Natural killer cell (primary cell): ENCODE results near the gene LYST. TPM values are rescaled to one million over a fixed set of nuclear protein-coding genes. Genes with fewer than 3 reads are reported as not detected.

ENCODE experiments used
- ATAC-seq, 3 donors: fragments of 150-1000 bp in 2 of 3; fragments of 200-7000 bp in 1 of 3; cut with Tn5 transposase; 1 replicate in 1 of 3; 2 replicates in 2 of 3; pipeline ENCODE4 v1.10.0; 2021; ENCODE audit warnings: mild to moderate bottlenecking in 2 of 3, moderate library complexity in 2 of 3
- DNase-seq, 2 donors: peaks; one replicate each; pipeline versions ENCODE4 v3.0.0 to v3.0.0-alpha.2; 2013 to 2021; ENCODE audit warnings: mixed read lengths in 1 of 2
- H3K27ac ChIP-seq: one replicate; pipeline ENCODE4 v1.5.1; 2013; ENCODE audit warnings: mild to moderate bottlenecking, low read length
- H3K27me3 ChIP-seq: one replicate; pipeline ENCODE4 v1.6.1; 2013; ENCODE audit warnings: low read length; ENCODE audit not compliant: control insufficient read depth, insufficient read depth
- H3K36me3 ChIP-seq: one replicate; pipeline ENCODE4 v1.6.1; 2013; ENCODE audit warnings: low read length; ENCODE audit not compliant: control insufficient read depth, insufficient read depth
- H3K4me1 ChIP-seq: one replicate; pipeline ENCODE4 v1.6.1; 2013; ENCODE audit warnings: low read length; ENCODE audit not compliant: control insufficient read depth, insufficient read depth
- H3K4me3 ChIP-seq: one replicate; pipeline ENCODE4 v1.5.1; 2013; ENCODE audit warnings: low read length
- H3K9me3 ChIP-seq: one replicate; pipeline ENCODE4 v1.6.1; 2013; ENCODE audit warnings: low read length; ENCODE audit not compliant: control insufficient read depth, insufficient read depth
- H3K27ac Mint-ChIP-seq, 2 donors: one replicate each; pipeline ENCODE4 v1.8.0; 2022; ENCODE audit warnings: mild to moderate bottlenecking in 2 of 2, mixed read lengths in 2 of 2, moderate library complexity in 1 of 2
- H3K27me3 Mint-ChIP-seq, 2 donors: one replicate each; pipeline ENCODE4 v1.8.0; 2022; ENCODE audit warnings: low read depth in 2 of 2, mixed read lengths in 2 of 2
- H3K36me3 Mint-ChIP-seq: one replicate; pipeline ENCODE4 v1.8.0; 2022; ENCODE audit warnings: mixed read lengths
- H3K4me1 Mint-ChIP-seq, 2 donors: one replicate each; pipeline ENCODE4 v1.8.0; 2022; ENCODE audit warnings: mixed read lengths in 2 of 2
- H3K4me3 Mint-ChIP-seq: one replicate; pipeline ENCODE4 v1.8.0; 2022; ENCODE audit warnings: mild to moderate bottlenecking, moderate library complexity, mixed read lengths
- H3K9me3 Mint-ChIP-seq, 2 donors: one replicate each; pipeline ENCODE4 v1.8.0; 2022; ENCODE audit warnings: mixed read lengths in 2 of 2
- WGBS: methylation state at CpG from one replicate; pipeline ENCODE4 v1.1.7; 2013; ENCODE audit warnings: missing lambda C conversion rate; ENCODE audit not compliant: insufficient coverage; 5-methylcytosine and 5-hydroxymethylcytosine counted together
- intact Hi-C: fragments of 100-400 bp; cut with micrococcal nuclease; formaldehyde crosslinking; loops from one replicate; pipeline ENCODE4 v1.14.2; 2022
- total RNA-seq, 4 donors: library from RNA; stranded (reverse); fragments of 120-200 nt in 1 of 4; gene quantifications; one replicate each; pipeline versions ENCODE4 v1.2.3 to v1.2.4, GENCODE V29; 2013 to 2022
- TF ChIP-seq, protein P1 (sequence below): fragments of 200-600 bp; IDR thresholded peaks from one replicate; pipeline ENCODE4 v1.8.0; 2022; ENCODE audit warnings: antibody characterized with exemption

The LYST gene
- total RNA-seq, 3 donors from 2014 or later (not counting 1 experiment from before 2014, with no cell fraction given): 89.9 to 115 (median 93.6) TPM

DNA sequence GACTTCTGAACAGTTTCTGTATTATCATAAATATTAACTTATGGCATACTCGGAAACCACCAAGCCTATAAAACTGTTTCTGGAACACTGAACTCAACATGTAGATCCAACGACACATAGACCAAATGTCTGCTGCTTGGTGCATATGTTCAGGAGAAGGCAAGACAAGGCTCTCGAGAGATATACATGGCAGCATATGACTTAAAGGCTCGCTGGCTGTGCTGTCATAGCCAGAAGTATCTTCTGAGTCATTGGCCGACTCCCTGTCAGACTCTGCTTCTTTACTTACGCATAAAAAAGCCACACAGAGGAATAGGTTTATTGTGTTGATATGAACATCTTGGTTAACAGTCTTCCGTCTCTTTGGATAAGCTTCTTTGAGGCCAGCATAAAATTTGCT is 60.6 kb downstream of the LYST start:
- H3K27ac Mint-ChIP-seq: no peak overlapping the region
- Histone ChIP-seq H3K36me3 (peaks cover 49% of the 10 kb centered on the region), H3K27me3 (no peaks in the 10 kb centered on the region), H3K4me1 (no peaks in the 10 kb centered on the region), H3K9me3 (no peaks in the 10 kb centered on the region), H3K4me3 (no peak overlapping the region), H3K27ac (no peak overlapping the region)
- H3K4me1 Mint-ChIP-seq: no peaks in the 10 kb centered on the region
- no peak overlapping the region for H3K4me3 Mint-ChIP-seq
- intact Hi-C loops: no loop called here
- H3K36me3 Mint-ChIP-seq: peaks cover 8% of the 10 kb centered on the region
- ATAC-seq: no peak
- H3K9me3 Mint-ChIP-seq: no peaks in the 10 kb centered on the region
- TF ChIP-seq, protein P1, sequence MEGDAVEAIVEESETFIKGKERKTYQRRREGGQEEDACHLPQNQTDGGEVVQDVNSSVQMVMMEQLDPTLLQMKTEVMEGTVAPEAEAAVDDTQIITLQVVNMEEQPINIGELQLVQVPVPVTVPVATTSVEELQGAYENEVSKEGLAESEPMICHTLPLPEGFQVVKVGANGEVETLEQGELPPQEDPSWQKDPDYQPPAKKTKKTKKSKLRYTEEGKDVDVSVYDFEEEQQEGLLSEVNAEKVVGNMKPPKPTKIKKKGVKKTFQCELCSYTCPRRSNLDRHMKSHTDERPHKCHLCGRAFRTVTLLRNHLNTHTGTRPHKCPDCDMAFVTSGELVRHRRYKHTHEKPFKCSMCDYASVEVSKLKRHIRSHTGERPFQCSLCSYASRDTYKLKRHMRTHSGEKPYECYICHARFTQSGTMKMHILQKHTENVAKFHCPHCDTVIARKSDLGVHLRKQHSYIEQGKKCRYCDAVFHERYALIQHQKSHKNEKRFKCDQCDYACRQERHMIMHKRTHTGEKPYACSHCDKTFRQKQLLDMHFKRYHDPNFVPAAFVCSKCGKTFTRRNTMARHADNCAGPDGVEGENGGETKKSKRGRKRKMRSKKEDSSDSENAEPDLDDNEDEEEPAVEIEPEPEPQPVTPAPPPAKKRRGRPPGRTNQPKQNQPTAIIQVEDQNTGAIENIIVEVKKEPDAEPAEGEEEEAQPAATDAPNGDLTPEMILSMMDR: no peak
- 91% methylated on average over 7 of the region's 7 CpGs for WGBS
- DNase-seq: no peak
- H3K27me3 Mint-ChIP-seq: no peaks in the 10 kb centered on the region

DNA sequence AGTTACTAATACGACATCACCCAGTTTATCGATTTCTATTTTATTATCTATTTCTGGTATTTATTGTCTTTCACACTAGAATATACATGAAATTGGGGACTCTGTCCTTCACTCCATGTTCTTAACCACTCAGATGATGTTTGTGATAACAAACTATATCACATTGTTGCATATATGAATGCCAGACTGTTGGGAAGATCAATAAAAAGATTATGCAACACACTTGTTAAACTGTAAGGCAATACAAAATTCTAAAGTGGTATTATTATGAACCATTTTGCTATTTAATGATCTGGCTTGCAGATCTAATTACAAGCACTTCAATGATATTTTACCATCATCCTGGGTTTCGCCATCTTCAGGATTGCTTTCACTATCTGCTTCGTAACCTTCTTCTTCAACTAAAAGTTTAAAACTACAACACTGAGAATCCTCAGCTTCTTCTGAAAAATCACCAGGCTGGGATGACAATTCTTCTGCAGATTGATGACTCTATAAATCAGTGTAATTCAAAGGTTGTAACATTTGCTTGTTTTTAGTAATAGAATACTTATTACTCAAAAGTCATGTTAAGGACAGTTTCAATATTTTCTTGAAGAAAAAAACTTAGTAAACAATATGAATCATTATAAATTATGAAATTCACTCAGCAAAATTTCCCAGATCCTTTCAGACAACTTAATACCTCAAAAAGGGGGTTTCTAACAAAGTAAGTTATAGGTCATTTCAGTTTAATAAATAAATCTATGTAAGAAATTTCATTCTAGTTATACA is 63.9 kb downstream of the LYST start:
- intact Hi-C loops: no loop called here
- Histone ChIP-seq H3K27me3 (no peaks in the 10 kb centered on the region), H3K36me3 (peaks cover 53% of the 10 kb centered on the region), H3K4me1 (no peaks in the 10 kb centered on the region), H3K4me3 (no peak overlapping the region), H3K27ac (no peak overlapping the region), H3K9me3 (no peaks in the 10 kb centered on the region)
- no peak for ATAC-seq
- Mint-ChIP-seq H3K27me3 (no peaks in the 10 kb centered on the region), H3K4me3 (no peak overlapping the region), H3K4me1 (no peaks in the 10 kb centered on the region), H3K36me3 (peaks cover 8% of the 10 kb centered on the region), H3K27ac (no peak overlapping the region), H3K9me3 (no peaks in the 10 kb centered on the region)
- TF ChIP-seq, protein P1: no peak
- WGBS: 88% methylated on average over 2 of the region's 4 CpGs
- no peak for DNase-seq

- Mint-ChIP-seq H3K36me3 (no peaks in the 10 kb centered on the region), H3K27ac (peak overlapping the region in 1 of 2 donors; percentile 14), H3K4me1 (peaks cover 0 to 5% of the 10 kb centered on the region in 2 donors), H3K4me3 (no peak overlapping the region), H3K27me3 (no peaks in the 10 kb centered on the region), H3K9me3 (no peaks in the 10 kb centered on the region)
- 83% methylated on average over 2 of the region's 2 CpGs for WGBS
- H3K27ac ChIP-seq: no peak overlapping the region
- TF ChIP-seq, protein P1: no peak
- no peaks in the 10 kb centered on the region for H3K9me3 ChIP-seq
- intact Hi-C loops: no loop called here
- ATAC-seq (no peak), DNase-seq (no peak)
- no peaks in the 10 kb centered on the region for H3K27me3 ChIP-seq
- H3K4me3 ChIP-seq: no peak overlapping the region
- no peaks in the 10 kb centered on the region for H3K4me1 ChIP-seq
- H3K36me3 ChIP-seq: peaks cover 48% of the 10 kb centered on the region
Observed at GRCh38 chr1:235799264-235799663, 67.4 kb downstream of the LYST start.
